Retinal pigment epithelial cell (primary cell): Measurements from ENCODE around the gene NANP.

ENCODE experiments used
- DNase-seq: peaks from one replicate; pipeline ENCODE4 v3.0.0-alpha.2; 2010; ENCODE audit warnings: low read depth
- H3K4me3 ChIP-seq: 2 replicates; pipeline ENCODE4 v1.5.1; 2011; ENCODE audit warnings: mild to moderate bottlenecking, low read length, control low read depth, moderate library complexity
- TF ChIP-seq, protein P1 (sequence below): conservative IDR thresholded peaks from 2 replicates; pipeline ENCODE4 v1.5.1; 2011; ENCODE audit warnings: low read depth, low read length, control low read depth, inconsistent platforms

NANP gene

GRCh38 chr20:25567286-25567685 is 56.5 kb downstream of the NANP start:
- H3K4me3 ChIP-seq: no peak overlapping the region
- DNase-seq: no peak
- TF ChIP-seq, protein P1, sequence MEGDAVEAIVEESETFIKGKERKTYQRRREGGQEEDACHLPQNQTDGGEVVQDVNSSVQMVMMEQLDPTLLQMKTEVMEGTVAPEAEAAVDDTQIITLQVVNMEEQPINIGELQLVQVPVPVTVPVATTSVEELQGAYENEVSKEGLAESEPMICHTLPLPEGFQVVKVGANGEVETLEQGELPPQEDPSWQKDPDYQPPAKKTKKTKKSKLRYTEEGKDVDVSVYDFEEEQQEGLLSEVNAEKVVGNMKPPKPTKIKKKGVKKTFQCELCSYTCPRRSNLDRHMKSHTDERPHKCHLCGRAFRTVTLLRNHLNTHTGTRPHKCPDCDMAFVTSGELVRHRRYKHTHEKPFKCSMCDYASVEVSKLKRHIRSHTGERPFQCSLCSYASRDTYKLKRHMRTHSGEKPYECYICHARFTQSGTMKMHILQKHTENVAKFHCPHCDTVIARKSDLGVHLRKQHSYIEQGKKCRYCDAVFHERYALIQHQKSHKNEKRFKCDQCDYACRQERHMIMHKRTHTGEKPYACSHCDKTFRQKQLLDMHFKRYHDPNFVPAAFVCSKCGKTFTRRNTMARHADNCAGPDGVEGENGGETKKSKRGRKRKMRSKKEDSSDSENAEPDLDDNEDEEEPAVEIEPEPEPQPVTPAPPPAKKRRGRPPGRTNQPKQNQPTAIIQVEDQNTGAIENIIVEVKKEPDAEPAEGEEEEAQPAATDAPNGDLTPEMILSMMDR: no peak

GRCh38 chr20:25566821-25567220 is 57.0 kb downstream of the NANP start:
- DNase-seq: no peak
- TF ChIP-seq, protein P1: no peak
- H3K4me3 ChIP-seq: no peak overlapping the region

GRCh38 chr20:25565578-25566157 is 58.1 kb downstream of the NANP start:
- TF ChIP-seq, protein P1: no peak
- no peak for DNase-seq
- H3K4me3 ChIP-seq: no peak overlapping the region

DNA sequence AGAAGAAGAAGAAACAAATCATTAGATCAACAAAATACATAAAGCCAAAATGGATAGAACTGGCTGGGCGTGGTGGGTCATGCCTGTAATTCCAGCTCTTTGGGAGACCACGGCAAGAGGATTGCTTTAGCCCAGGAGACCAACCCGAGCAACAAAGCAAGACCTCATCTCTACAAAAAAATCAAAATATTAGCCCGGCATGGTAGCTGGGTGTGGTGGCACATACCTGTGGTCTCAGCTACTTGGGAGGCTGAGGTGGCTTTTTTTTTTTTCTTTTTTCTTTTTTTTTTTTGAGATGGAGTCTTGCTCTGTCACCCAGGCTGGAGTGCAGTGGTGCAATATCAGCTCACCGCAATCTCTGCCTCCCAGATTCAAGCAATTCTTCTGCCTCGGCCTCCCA is 59.9 kb downstream of the NANP start:
- TF ChIP-seq, protein P1: no peak
- no peak for DNase-seq
- no peak overlapping the region for H3K4me3 ChIP-seq

DNA sequence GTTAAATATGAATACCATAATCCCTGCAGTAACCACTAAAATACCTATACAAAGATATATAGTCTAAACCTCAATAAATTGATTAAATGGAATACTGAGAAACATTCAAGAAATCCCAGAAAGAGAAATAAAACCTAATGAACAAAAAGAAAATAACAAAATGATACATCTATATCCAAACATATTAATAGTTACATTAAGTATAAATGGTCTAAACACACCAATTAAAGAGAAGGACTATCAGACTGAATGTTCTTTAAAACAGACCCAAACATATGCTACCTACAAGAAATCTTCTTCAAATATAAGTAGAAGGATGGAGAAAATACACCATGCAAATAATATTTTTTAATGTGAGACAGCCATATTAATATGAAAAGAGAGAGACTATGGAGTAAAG is 60.5 kb downstream of the NANP start:
- TF ChIP-seq, protein P1: no peak
- no peak overlapping the region for H3K4me3 ChIP-seq
- no peak for DNase-seq
